ENCODE results near the gene AGFG2.

GRCh38 chr7:100589341-100589947, 50.4 kb downstream of the AGFG2 start:
- TF ChIP-seq CTCF (IDR thresholded peaks at IDR 0.05) (no peak), POLR2A (IDR thresholded peaks at IDR 0.05) (no peak)
